Neural cell (in vitro differentiated cells): ENCODE data around the gene RAB7B. TPM values are rescaled to one million over a fixed set of nuclear protein-coding genes. Genes with fewer than 3 reads are reported as not detected.

ENCODE experiments used
- H2AFZ ChIP-seq: fragments of 200-600, 300-800 bp; sonication (generic), shearing (Covaris generic); 2 replicates; pipeline ENCODE4 v1.6.0; 2014; ENCODE audit warnings: low read depth, mild to moderate bottlenecking, antibody characterized with exemption, low read length, moderate library complexity
- H3F3A ChIP-seq: fragments of 200-600 bp; shearing (Covaris generic); 2 replicates; pipeline ENCODE4 v1.6.1; 2016; ENCODE audit warnings: mild to moderate bottlenecking, moderate library complexity, mixed read lengths, antibody characterized with exemption, low read length; ENCODE audit not compliant: insufficient read depth, poor library complexity, severe bottlenecking
- H3K27ac ChIP-seq: fragments of 200-600, 300-800 bp; sonication (generic), shearing (Covaris generic); 2 replicates; pipeline ENCODE4 v1.5.1; 2014; ENCODE audit warnings: mild to moderate bottlenecking, low read length, moderate library complexity
- H3K27me3 ChIP-seq: fragments of 300-800, 200-600 bp; sonication (generic), shearing (Covaris generic); 2 replicates; pipeline ENCODE4 v1.6.0; 2014; ENCODE audit warnings: mild to moderate bottlenecking, low read depth, low read length, moderate library complexity; ENCODE audit not compliant: insufficient read depth
- H3K36me3 ChIP-seq: fragments of 300-800, 200-600 bp; sonication (generic), shearing (Covaris generic); 2 replicates; pipeline ENCODE4 v1.5.1; 2014; ENCODE audit warnings: mild to moderate bottlenecking, antibody characterized with exemption, low read length, moderate library complexity; ENCODE audit not compliant: insufficient read depth
- H3K4me2 ChIP-seq: fragments of 300-800, 200-600 bp; sonication (generic), shearing (Covaris generic); 2 replicates; pipeline ENCODE4 v1.6.0; 2014; ENCODE audit warnings: mild to moderate bottlenecking, low read length
- H3K4me3 ChIP-seq: fragments of 300-800, 200-600 bp; sonication (generic), shearing (Covaris generic); 2 replicates; pipeline ENCODE4 v1.5.1; 2014; ENCODE audit warnings: mild to moderate bottlenecking, low read length, moderate library complexity
- H3K79me2 ChIP-seq: fragments of 200-600 bp; shearing (Covaris generic); replicated peaks from 2 replicates; pipeline ENCODE4 v1.6.0; 2014; ENCODE audit warnings: mild to moderate bottlenecking, low read length, moderate library complexity; ENCODE audit not compliant: insufficient read depth
- H3K9ac ChIP-seq: fragments of 300-800, 200-600 bp; sonication (generic), shearing (Covaris generic); 2 replicates; pipeline ENCODE4 v1.6.1; 2016; ENCODE audit warnings: mild to moderate bottlenecking, low read length, mixed read lengths
- H3K9me2 ChIP-seq: fragments of 200-600 bp; shearing (Covaris generic); 2 replicates; pipeline ENCODE4 v1.6.1; 2016; ENCODE audit warnings: mild to moderate bottlenecking, low read length, mixed read lengths; ENCODE audit not compliant: insufficient read depth
- H3K9me3 ChIP-seq: fragments of 200-600, 300-800 bp; sonication (generic), shearing (Covaris generic); 2 replicates; pipeline ENCODE4 v1.6.1; 2016; ENCODE audit warnings: mild to moderate bottlenecking, mixed run types, low read length, moderate library complexity, mixed read lengths
- H4K20me1 ChIP-seq: fragments of 200-600 bp; shearing (Covaris generic); 2 replicates; pipeline ENCODE4 v1.6.1; 2016; ENCODE audit warnings: mild to moderate bottlenecking, mixed run types; ENCODE audit not compliant: insufficient read depth
- CTCF ChIP-seq: fragments of 450-650 bp; IDR thresholded peaks from 2 replicates; pipeline ENCODE4 v1.5.1; 2014; ENCODE audit warnings: antibody characterized with exemption, mild to moderate bottlenecking, moderate library complexity; ENCODE audit not compliant: poor library complexity, severe bottlenecking
- EP300 ChIP-seq: fragments of 450-650 bp; conservative IDR thresholded peaks from 2 replicates; pipeline ENCODE4 v1.6.1; 2014; ENCODE audit warnings: antibody characterized with exemption, mild to moderate bottlenecking, moderate library complexity; ENCODE audit not compliant: poor library complexity, severe bottlenecking
- EZH2 ChIP-seq: fragments of 200-600, 300-800 bp; shearing (Covaris generic), sonication (generic); IDR thresholded peaks from 2 replicates; pipeline ENCODE4 v1.6.1; 2014; ENCODE audit warnings: antibody characterized with exemption, low read length, borderline replicate concordance, mild to moderate bottlenecking; ENCODE audit not compliant: insufficient read depth, poor library complexity, severe bottlenecking
- MXI1 ChIP-seq: fragments of 450-650 bp; conservative IDR thresholded peaks from 2 replicates; pipeline ENCODE4 v1.6.1; 2014; ENCODE audit warnings: antibody characterized with exemption, mild to moderate bottlenecking; ENCODE audit not compliant: poor library complexity, severe bottlenecking
- POLR2AphosphoS5 ChIP-seq: IDR thresholded peaks from 2 replicates; pipeline ENCODE4 v1.6.1; 2012
- RAD21 ChIP-seq: fragments of 450-650 bp; conservative IDR thresholded peaks from 2 replicates; pipeline ENCODE4 v1.6.1; 2014; ENCODE audit warnings: antibody characterized with exemption, mild to moderate bottlenecking, moderate library complexity
- REST ChIP-seq: IDR thresholded peaks from 2 replicates; pipeline ENCODE4 v1.6.1; 2012; ENCODE audit warnings: borderline replicate concordance
- SMC3 ChIP-seq: fragments of 450-650 bp; conservative IDR thresholded peaks from 2 replicates; pipeline ENCODE4 v1.6.1; 2014; ENCODE audit warnings: antibody characterized with exemption, mild to moderate bottlenecking, moderate library complexity; ENCODE audit not compliant: poor library complexity
- TAF1 ChIP-seq: IDR thresholded peaks from 2 replicates; pipeline ENCODE4 v1.6.1; 2012; ENCODE audit warnings: low read depth
- polyA plus RNA-seq: library from polyadenylated mRNA; depleted of rRNA; stranded (reverse); fragments of >200 nt; gene quantifications from 2 replicates; pipeline ENCODE4 v1.2.3, GENCODE V29; 2014

Gene RAB7B
- polyA plus RNA-seq, 1 donor from 2014 or later, result not detected

GRCh38 chr1:205962821-205963221 lies 40.4 kb downstream of the RAB7B start:
- H3K9me3 ChIP-seq, result no peaks in the 10 kb centered on the region
- TF ChIP-seq SMC3 (no peak), EP300 (no peak), EZH2 (no peak), TAF1 (no peak), RAD21 (no peak), CTCF (no peak), MXI1 (no peak), REST (no peak), POLR2AphosphoS5 (no peak)
- H3F3A ChIP-seq, result no peaks in the 10 kb centered on the region
- H4K20me1 ChIP-seq, result no peaks in the 10 kb centered on the region
- no peak overlapping the region for H3K27ac ChIP-seq
- H3K27me3 ChIP-seq, result no peaks in the 10 kb centered on the region
- no peaks in the 10 kb centered on the region for H3K36me3 ChIP-seq
- no peaks in the 10 kb centered on the region for H3K79me2 ChIP-seq
- no peaks in the 10 kb centered on the region for H3K9me2 ChIP-seq
- no peak overlapping the region for H3K4me2 ChIP-seq
- no peak overlapping the region for H3K9ac ChIP-seq
- no peak overlapping the region for H2AFZ ChIP-seq
- no peak overlapping the region for H3K4me3 ChIP-seq

- no peaks in the 10 kb centered on the region for H4K20me1 ChIP-seq
- H3F3A ChIP-seq, result no peaks in the 10 kb centered on the region
- no peak overlapping the region for H3K4me2 ChIP-seq
- no peaks in the 10 kb centered on the region for H3K9me2 ChIP-seq
- no peak overlapping the region for H3K9ac ChIP-seq
- no peaks in the 10 kb centered on the region for H3K79me2 ChIP-seq
- H3K27ac ChIP-seq, result no peak overlapping the region
- H3K4me3 ChIP-seq, result no peak overlapping the region
- H3K27me3 ChIP-seq, result no peaks in the 10 kb centered on the region
- H3K9me3 ChIP-seq, result no peaks in the 10 kb centered on the region
- H2AFZ ChIP-seq, result no peak overlapping the region
- no peaks in the 10 kb centered on the region for H3K36me3 ChIP-seq
- no peak for TF ChIP-seq CTCF
Measured at GRCh38 chr1:205961991-205962820, 41.0 kb downstream of the RAB7B start.
